ENCODE measurements around the gene ATXN10. TPM values are rescaled to one million over a fixed set of nuclear protein-coding genes. Genes with fewer than 3 reads are reported as not detected.

Gene ATXN10
- total RNA-seq, 1 experiment from 2014 or later, result 192 TPM

- no peak for DNase-seq (ENCODE audit: low read depth in 1 of 2, low spot score in 2 of 2)
- peaks cover 68% of the 10 kb centered on the region for H3K36me3 ChIP-seq
- no peak overlapping the region for H3K27ac ChIP-seq
Observed at GRCh38 chr22:45756558-45756957, 84.9 kb downstream of the ATXN10 start.

GRCh38 chr22:45757068-45757467 is 85.4 kb downstream of the ATXN10 start:
- Histone ChIP-seq H3K27ac (no peak overlapping the region), H3K4me3 (no peak overlapping the region), H3K9me3 (replicated peaks) (no peaks in the 10 kb centered on the region; the same call in 1 of the 2 replicates), H3K36me3 (peaks cover 73% of the 10 kb centered on the region), H3K27me3 (replicated peaks) (no peaks in the 10 kb centered on the region), H3K4me1 (replicated peaks) (peaks cover 11% of the 10 kb centered on the region)
- no peak for DNase-seq (ENCODE audit: low read depth in 1 of 2, low spot score in 2 of 2)

More at GRCh38 chr22:45756558-45756957, 84.9 kb downstream of the ATXN10 start:
- Histone ChIP-seq H3K4me3 (no peak overlapping the region), H3K27me3 (replicated peaks) (no peaks in the 10 kb centered on the region), H3K4me1 (replicated peaks) (peaks cover 11% of the 10 kb centered on the region), H3K9me3 (replicated peaks) (no peaks in the 10 kb centered on the region; the same call in 1 of the 2 replicates)

- no peaks in the 10 kb centered on the region; the same call in 1 of the 2 replicates for H3K9me3 ChIP-seq (replicated peaks)
- H3K36me3 ChIP-seq, result peaks cover 81% of the 10 kb centered on the region
- no peak overlapping the region for H3K4me3 ChIP-seq
- H3K27me3 ChIP-seq (replicated peaks), result no peaks in the 10 kb centered on the region
- H3K4me1 ChIP-seq (replicated peaks), result peaks cover 11% of the 10 kb centered on the region
- H3K27ac ChIP-seq, result no peak overlapping the region
- DNase-seq (ENCODE audit: low read depth in 1 of 2, low spot score in 2 of 2), result no peak
Observed at GRCh38 chr22:45757936-45758335, 86.3 kb downstream of the ATXN10 start.

- Histone ChIP-seq H3K27me3 (replicated peaks) (no peaks in the 10 kb centered on the region), H3K4me1 (replicated peaks) (peaks cover 11% of the 10 kb centered on the region), H3K27ac (no peak overlapping the region), H3K4me3 (no peak overlapping the region), H3K36me3 (peaks cover 83% of the 10 kb centered on the region), H3K9me3 (replicated peaks) (no peaks in the 10 kb centered on the region; the same call in 1 of the 2 replicates)
- DNase-seq (ENCODE audit: low read depth in 1 of 2, low spot score in 2 of 2), result no peak
Observed at GRCh38 chr22:45758603-45759002, 87.0 kb downstream of the ATXN10 start.

- no peaks in the 10 kb centered on the region for H3K27me3 ChIP-seq (replicated peaks)
- peaks cover 11% of the 10 kb centered on the region for H3K4me1 ChIP-seq (replicated peaks)
- peaks cover 78% of the 10 kb centered on the region for H3K36me3 ChIP-seq
- DNase-seq (ENCODE audit: low read depth in 1 of 2, low spot score in 2 of 2), result no peak
- peak overlapping the region; percentile 27 for H3K27ac ChIP-seq
- H3K9me3 ChIP-seq (replicated peaks), result no peaks in the 10 kb centered on the region; the same call in 1 of the 2 replicates
- H3K4me3 ChIP-seq, result no peak overlapping the region
Observed at GRCh38 chr22:45760682-45761081, 89.0 kb downstream of the ATXN10 start.

- H3K4me3 ChIP-seq, result no peak overlapping the region
- no peak for DNase-seq (ENCODE audit: low read depth in 1 of 2, low spot score in 2 of 2)
- H3K36me3 ChIP-seq, result peaks cover 81% of the 10 kb centered on the region
- no peak overlapping the region for H3K27ac ChIP-seq
- H3K27me3 ChIP-seq (replicated peaks), result no peaks in the 10 kb centered on the region
- peaks cover 11% of the 10 kb centered on the region for H3K4me1 ChIP-seq (replicated peaks)
- no peaks in the 10 kb centered on the region; the same call in 1 of the 2 replicates for H3K9me3 ChIP-seq (replicated peaks)
Observed at GRCh38 chr22:45762545-45763235, 91.1 kb downstream of the ATXN10 start.

- no peak overlapping the region for H3K27ac ChIP-seq
- H3K36me3 ChIP-seq, result peaks cover 79% of the 10 kb centered on the region
- H3K4me1 ChIP-seq (replicated peaks), result peaks cover 11% of the 10 kb centered on the region
- no peaks in the 10 kb centered on the region for H3K27me3 ChIP-seq (replicated peaks)
- no peaks in the 10 kb centered on the region; the same call in 1 of the 2 replicates for H3K9me3 ChIP-seq (replicated peaks)
- no peak overlapping the region for H3K4me3 ChIP-seq
- DNase-seq (ENCODE audit: low read depth in 1 of 2, low spot score in 2 of 2), result no peak
Observed at GRCh38 chr22:45763236-45763624, 91.6 kb downstream of the ATXN10 start.

GRCh38 chr22:45768490-45768889 is 96.9 kb downstream of the ATXN10 start:
- DNase-seq (ENCODE audit: low read depth in 1 of 2, low spot score in 2 of 2), result no peak
- no peak overlapping the region for H3K27ac ChIP-seq
- no peaks in the 10 kb centered on the region for H3K4me1 ChIP-seq (replicated peaks)
- H3K36me3 ChIP-seq, result peaks cover 62% of the 10 kb centered on the region
- H3K27me3 ChIP-seq (replicated peaks), result no peaks in the 10 kb centered on the region
- no peaks in the 10 kb centered on the region for H3K9me3 ChIP-seq (replicated peaks)
- no peak overlapping the region for H3K4me3 ChIP-seq

- Histone ChIP-seq H3K4me3 (no peak overlapping the region), H3K4me1 (replicated peaks) (no peaks in the 10 kb centered on the region), H3K27ac (no peak overlapping the region), H3K9me3 (replicated peaks) (no peaks in the 10 kb centered on the region), H3K27me3 (replicated peaks) (no peaks in the 10 kb centered on the region), H3K36me3 (peaks cover 53% of the 10 kb centered on the region)
- no peak for DNase-seq (ENCODE audit: low read depth in 1 of 2, low spot score in 2 of 2)
Observed at GRCh38 chr22:45769569-45770210, 98.1 kb downstream of the ATXN10 start.

GRCh38 chr22:45770506-45770905 is 98.9 kb downstream of the ATXN10 start:
- DNase-seq (ENCODE audit: low read depth in 1 of 2, low spot score in 2 of 2), result no peak
- H3K27me3 ChIP-seq (replicated peaks), result no peaks in the 10 kb centered on the region
- no peak overlapping the region for H3K27ac ChIP-seq

GRCh38 chr22:45771057-45771456 is 99.4 kb downstream of the ATXN10 start:
- Histone ChIP-seq H3K9me3 (replicated peaks) (no peaks in the 10 kb centered on the region), H3K4me1 (replicated peaks) (no peaks in the 10 kb centered on the region), H3K27me3 (replicated peaks) (no peaks in the 10 kb centered on the region), H3K36me3 (peaks cover 45% of the 10 kb centered on the region), H3K27ac (no peak overlapping the region), H3K4me3 (no peak overlapping the region)
- no peak for DNase-seq (ENCODE audit: low read depth in 1 of 2, low spot score in 2 of 2)

More at GRCh38 chr22:45770506-45770905, 98.9 kb downstream of the ATXN10 start:
- no peak overlapping the region for H3K4me3 ChIP-seq
- H3K36me3 ChIP-seq, result peaks cover 47% of the 10 kb centered on the region
- H3K4me1 ChIP-seq (replicated peaks), result no peaks in the 10 kb centered on the region
- no peaks in the 10 kb centered on the region for H3K9me3 ChIP-seq (replicated peaks)

- Histone ChIP-seq H3K4me3 (no peak overlapping the region), H3K27ac (no peak overlapping the region), H3K27me3 (replicated peaks) (no peaks in the 10 kb centered on the region), H3K36me3 (peaks cover 38% of the 10 kb centered on the region), H3K9me3 (replicated peaks) (no peaks in the 10 kb centered on the region), H3K4me1 (replicated peaks) (peaks cover 4% of the 10 kb centered on the region)
- DNase-seq (ENCODE audit: low read depth in 1 of 2, low spot score in 2 of 2), result no peak
Observed at GRCh38 chr22:45771711-45772110, 100.1 kb downstream of the ATXN10 start.

- peaks cover 14% of the 10 kb centered on the region for H3K4me1 ChIP-seq (replicated peaks)
- H3K27ac ChIP-seq, result no peak overlapping the region
- H3K27me3 ChIP-seq (replicated peaks), result no peaks in the 10 kb centered on the region
- H3K36me3 ChIP-seq, result peaks cover 34% of the 10 kb centered on the region
- H3K9me3 ChIP-seq (replicated peaks), result no peaks in the 10 kb centered on the region
- no peak for DNase-seq (ENCODE audit: low read depth in 1 of 2, low spot score in 2 of 2)
- H3K4me3 ChIP-seq, result no peak overlapping the region
Observed at GRCh38 chr22:45772743-45773142, 101.1 kb downstream of the ATXN10 start.

GRCh38 chr22:45774001-45774670 is 102.5 kb downstream of the ATXN10 start:
- Histone ChIP-seq H3K4me3 (no peak overlapping the region), H3K36me3 (peaks cover 33% of the 10 kb centered on the region), H3K27me3 (replicated peaks) (no peaks in the 10 kb centered on the region), H3K4me1 (replicated peaks) (peaks cover 23% of the 10 kb centered on the region), H3K27ac (no peak overlapping the region), H3K9me3 (replicated peaks) (no peaks in the 10 kb centered on the region)
- DNase-seq (ENCODE audit: low read depth in 1 of 2, low spot score in 2 of 2), result no peak

All from SJSA1 (cell line).